GM18498 (cell line): ENCODE measurements around the gene PIAS2.

Source experiments
- ATAC-seq: cut with Tn5 transposase; IDR thresholded peaks from one replicate; pipeline ENCODE4 v1.9.1; 2021; ENCODE audit warnings: mild to moderate bottlenecking, moderate library complexity; ENCODE audit not compliant: unreplicated experiment

Gene PIAS2

GRCh38 chr18:46768166-46768921 is 149.0 kb downstream of the PIAS2 start:
- no peak for ATAC-seq

GRCh38 chr18:46767217-46767616 is 150.1 kb downstream of the PIAS2 start:
- ATAC-seq, result no peak

- ATAC-seq, result no peak
These were observed 152.7 kb downstream of the PIAS2 start for GRCh38 chr18:46764586-46764985.

DNA sequence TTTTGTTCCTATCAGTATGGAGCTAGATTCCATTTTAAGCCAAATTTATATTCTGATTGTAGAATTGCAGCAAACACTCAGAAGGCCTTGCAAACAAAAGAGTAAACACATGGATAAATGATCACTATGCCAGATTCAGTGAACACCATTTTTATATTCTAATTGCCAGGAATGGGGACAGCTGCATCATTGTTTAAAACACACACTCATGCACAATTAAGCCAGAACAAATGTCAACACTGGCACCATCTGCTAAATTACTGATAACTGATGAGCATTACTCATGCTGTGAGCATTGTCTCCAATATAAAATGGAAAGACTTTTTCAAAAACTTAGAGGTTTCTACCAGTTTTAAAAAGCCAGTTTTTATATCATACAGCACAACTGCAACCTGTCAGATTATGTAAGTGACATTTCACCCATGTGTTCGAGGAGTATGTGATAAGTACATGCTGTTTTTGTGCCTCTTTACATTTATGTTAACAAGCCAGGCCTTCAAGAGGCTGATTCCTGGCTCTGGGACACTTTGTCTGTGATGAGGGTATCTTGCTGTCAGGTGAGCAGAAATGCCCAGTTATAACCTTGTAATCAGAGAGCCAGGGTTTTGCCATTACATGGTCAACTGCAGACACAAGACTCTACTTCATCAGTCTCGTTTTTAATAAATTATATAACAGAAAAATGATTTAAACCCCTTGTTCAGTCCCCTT is 156.1 kb downstream of the PIAS2 start:
- ATAC-seq, result no peak

GRCh38 chr18:46759890-46760289 is 157.4 kb downstream of the PIAS2 start:
- no peak for ATAC-seq

DNA sequence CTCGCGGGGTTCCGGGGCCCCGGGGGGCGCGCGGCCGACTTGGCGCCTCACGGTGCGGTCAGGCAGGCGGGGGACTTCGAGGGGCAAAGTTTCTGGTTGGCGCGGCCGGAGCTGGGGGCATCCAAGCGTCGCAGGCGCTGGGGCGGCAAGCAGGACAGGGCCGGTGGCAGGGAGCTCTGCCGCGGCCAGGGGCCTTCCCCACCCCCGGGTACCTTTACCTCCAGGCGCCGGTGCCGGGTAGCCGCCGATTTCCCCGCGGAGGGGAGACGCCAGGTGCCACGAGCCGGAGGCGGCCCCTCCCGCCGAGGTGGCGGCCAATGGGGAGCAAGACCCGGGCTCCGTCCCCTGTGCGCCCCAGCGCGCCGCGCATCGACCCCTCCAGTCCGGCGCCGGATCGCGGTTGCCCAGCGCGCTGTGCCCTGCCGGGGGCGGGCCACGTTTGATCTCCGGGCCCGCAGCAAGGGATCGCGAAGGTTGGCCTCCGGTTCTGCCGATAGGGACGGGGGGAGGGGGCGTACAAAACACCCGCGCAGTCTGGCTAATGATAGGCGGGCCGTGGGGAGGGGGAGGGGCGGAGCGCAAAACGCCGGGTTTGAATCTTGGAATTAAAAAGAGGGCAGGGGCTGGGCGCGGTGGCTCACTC is 160.6 kb downstream of the PIAS2 start, which contains the start of gene ST8SIA5:
Gene ST8SIA5 (minus strand): TSS at position 495 of the 643 bp plus-strand sequence. CDS start 545 bp downstream, outside the sequence.
- peak; percentile 31 for ATAC-seq

GRCh38 chr18:46756025-46756558 is 161.2 kb downstream of the PIAS2 start:
- ATAC-seq, result peak; percentile 2

GRCh38 chr18:46755315-46756024 is 161.8 kb downstream of the PIAS2 start:
- no peak for ATAC-seq

DNA sequence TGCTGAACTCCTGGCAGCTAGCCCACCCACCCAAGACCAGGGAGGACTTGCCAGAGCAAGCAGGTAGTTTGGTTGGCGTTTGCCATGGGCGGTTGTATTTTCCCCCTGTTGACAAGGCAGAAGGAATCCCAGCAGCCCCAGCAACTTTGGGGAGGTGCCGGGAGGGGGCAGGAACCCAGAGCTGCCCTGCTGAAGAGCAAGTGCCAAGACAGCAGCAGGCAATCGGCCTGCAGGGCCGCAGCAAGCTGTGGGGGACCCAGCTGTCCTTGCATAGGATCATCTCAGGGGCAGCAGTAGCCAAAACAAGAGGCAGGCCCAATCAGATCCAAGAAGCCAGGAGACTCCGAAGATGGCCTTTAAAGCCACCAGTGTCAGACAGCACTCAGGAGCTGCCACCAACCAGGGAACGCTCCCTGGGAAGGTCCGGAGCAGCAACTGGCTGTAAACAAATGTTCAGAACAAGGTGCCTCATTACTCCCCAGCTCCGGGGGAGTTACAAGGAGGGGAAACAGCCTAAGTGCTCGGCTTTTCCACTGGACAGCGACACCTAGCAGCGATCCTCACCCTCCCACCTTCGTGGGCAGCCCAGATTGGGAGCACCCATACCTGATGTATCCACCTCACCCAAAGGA is 162.5 kb downstream of the PIAS2 start:
- ATAC-seq, result no peak

GRCh38 chr18:46754188-46754587 is 163.1 kb downstream of the PIAS2 start:
- peak; percentile 75 for ATAC-seq
